Measurements from ENCODE around the gene NBEAL2. TPM values are rescaled to one million over a fixed set of nuclear protein-coding genes. Genes with fewer than 3 reads are reported as not detected.

Gene NBEAL2
- total and polyA plus RNA-seq, 2 of the 8 experiments (the other 6 are each of a cell fraction or from before 2014, with no cell fraction given) = 27.3 to 46.9 TPM

DNA sequence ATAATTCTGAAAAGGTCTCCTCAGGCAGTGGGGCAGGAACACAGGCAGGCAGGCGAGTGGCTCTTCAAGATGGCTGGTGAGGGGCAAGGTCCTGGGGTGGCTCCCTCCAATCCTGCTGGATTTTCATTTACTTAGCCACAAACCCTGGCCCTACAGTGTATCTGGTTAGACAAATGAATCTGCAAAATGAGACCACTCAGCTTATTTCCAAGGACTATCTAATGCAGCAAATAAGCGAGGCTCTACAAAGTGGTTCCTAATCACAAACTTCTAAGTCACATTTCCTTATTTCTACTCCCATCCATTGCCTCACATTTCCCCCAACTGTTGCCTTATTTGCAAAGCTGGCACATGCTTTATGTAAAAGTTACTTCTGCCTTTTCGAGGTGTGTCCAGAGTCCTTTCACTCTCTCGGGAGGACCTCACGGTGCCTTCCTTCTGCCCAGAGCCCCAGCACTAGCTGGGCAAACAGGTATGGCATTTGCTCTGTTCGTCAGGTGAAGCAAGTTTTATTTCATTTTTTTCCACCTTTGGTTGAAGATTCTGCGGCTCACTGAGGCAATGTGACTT, 43.4 kb upstream of the NBEAL2 start:
- ChIA-PET POLR2A (ENCODE audit: partially characterized antibody) (interaction anchor here (0.8 to 1.6 kb wide), 4 partner anchors 8 to 228 kb away, joined by 3 to 4 read pairs (median 4); partner anchors contain the start of genes NBEAL2 and SETD2), CTCF (ENCODE audit: partially characterized antibody) (interaction anchor here (0.7 to 11.0 kb wide), 26 partner anchors 8 to 435 kb away, joined by 3 to 99 read pairs (median 4); partner anchors contain the start of gene NBEAL2)
- Histone ChIP-seq H3K4ac (replicated peaks; ENCODE audit: insufficient read length, low read depth, low read length) (no peak overlapping the region), H4K5ac (ENCODE audit: insufficient read length, low read depth, low read length) (no peak overlapping the region), H4K20me1 (replicated peaks in 1 of 2; ENCODE audit: control insufficient read depth in 1 of 2, insufficient read depth in 2 of 2, low read length in 2 of 2) (peaks cover 13 to 27% of the 10 kb centered on the region in 2 experiments), H3K79me1 (ENCODE audit: low read depth, low read length) (peaks cover 14% of the 10 kb centered on the region), H2BK5ac (ENCODE audit: low read depth, low read length) (peak overlapping the region; percentile 28; the same call in 1 of the 2 replicates), H3K23me2 (ENCODE audit: low read depth, low read length) (no peaks in the 10 kb centered on the region), H2BK120ac (replicated peaks; ENCODE audit: low read depth, low read length) (no peak overlapping the region), H3K18ac (ENCODE audit: extremely low read depth, low read length) (no peak overlapping the region), H3K4me1 (replicated peaks in 1 of 4; ENCODE audit: control insufficient read depth in 3 of 4, insufficient read depth in 4 of 4, low read length in 3 of 4) (peaks cover 4 to 14% (median 10%) of the 10 kb centered on the region in 4 experiments; a peak in 6 of 7 replicates), H3K36me3 (ENCODE audit: control insufficient read depth in 2 of 4, insufficient read depth in 4 of 4, low read length in 3 of 4) (peaks cover 2 to 15% (median 4%) of the 10 kb centered on the region in 4 experiments; a peak in 6 of 8 replicates), H2AK5ac (ENCODE audit: low read depth, low read length) (no peak overlapping the region), H2AFZ (ENCODE audit: low read length) (no peak overlapping the region), H3K4me2 (ENCODE audit: insufficient read depth in 1 of 2, low read depth in 2 of 2, low read length in 2 of 2) (no peak overlapping the region), H2BK12ac (ENCODE audit: low read depth, low read length) (no peak overlapping the region), H3K23ac (ENCODE audit: insufficient read length) (no peak overlapping the region), H4K8ac (ENCODE audit: extremely low read depth, insufficient read depth, low read length) (no peak overlapping the region), H2BK15ac (ENCODE audit: low read length) (0 out of 2 replicates have a peak overlapping the region, but pooled peaks have one; percentile 2), H3K27me3 (replicated peaks in 1 of 4; ENCODE audit: control insufficient read depth in 3 of 4, extremely low read depth in 1 of 4, insufficient read depth in 3 of 4, low read length in 3 of 4) (no peaks in the 10 kb centered on the region), H3K9me3 (ENCODE audit: insufficient read depth in 2 of 2, low read depth in 1 of 2, low read length in 1 of 2) (no peaks in the 10 kb centered on the region), H3K9ac (replicated peaks in 1 of 4; ENCODE audit: extremely low read depth in 1 of 4, low read depth in 3 of 4, low read length in 3 of 4) (peak overlapping the region in 1 of 4 experiments; percentile 55; a peak in 2 of 7 replicates), H2BK20ac (ENCODE audit: low read length) (no peak overlapping the region), H3K56ac (replicated peaks; ENCODE audit: insufficient read length, low read depth, low read length) (no peak overlapping the region), H3K4me3 (ENCODE audit: extremely low read depth in 1 of 4, insufficient read depth in 2 of 4, low read depth in 3 of 4, low read length in 4 of 4) (no peak overlapping the region), H3K27ac (ENCODE audit: low read depth, low read length) (peak overlapping the region; percentile 55; the same call in 1 of the 2 replicates), H3K79me2 (ENCODE audit: control insufficient read depth in 1 of 2, insufficient read depth in 2 of 2, low read length in 2 of 2) (peaks cover 0 to 55% of the 10 kb centered on the region in 2 experiments; a peak in 1 of 4 replicates), H4K91ac (replicated peaks; ENCODE audit: insufficient read length, low read length) (no peak overlapping the region), H3K14ac (ENCODE audit: insufficient read length) (no peak overlapping the region)
- DNase-seq (ENCODE audit: low read depth in 1 of 2, low spot score in 2 of 2) (no peak), FAIRE-seq (no peak)
- WGBS, 2 experiments (ENCODE audit: extremely low coverage in 1 of 2, insufficient coverage in 1 of 2, insufficient read length in 1 of 2, insufficient replicate concordance in 2 of 2, low coverage in 1 of 2, low lambda C conversion rate in 2 of 2, missing lambda C conversion rate in 1 of 2) = 87% methylated on average over 7 of the region's 7 CpGs; no CpG with 5 or more reads in 1 of the 2 experiments
- TF ChIP-seq TCF12 (IDR thresholded peaks at IDR 0.05; ENCODE audit: low read depth, low read length) = no peak
- no peak for TF ChIP-seq CTBP2 (IDR thresholded peaks at IDR 0.05; ENCODE audit: borderline replicate concordance, insufficient read depth, insufficient read length, low read length)
- TF ChIP-seq SUZ12 (IDR thresholded peaks at IDR 0.05; ENCODE audit: low read length) = no peak
- TF ChIP-seq SIX5 (IDR thresholded peaks at IDR 0.05; ENCODE audit: low read depth, low read length) = no peak
- no peak for TF ChIP-seq POLR2AphosphoS5 (IDR thresholded peaks at IDR 0.05; ENCODE audit: low read depth, low read length)
- TF ChIP-seq KDM5A (IDR thresholded peaks at IDR 0.05; ENCODE audit: low read length) = no peak
